GM21381 (cell line): Measurements from ENCODE around the gene GABPB1.

Experiments
- ATAC-seq: cut with Tn5 transposase; IDR thresholded peaks from one replicate; pipeline ENCODE4 v1.9.1; 2021; ENCODE audit warnings: mild to moderate bottlenecking, moderate library complexity; ENCODE audit not compliant: unreplicated experiment

The GABPB1 gene

GRCh38 chr15:50281427-50281826, 73.6 kb downstream of the GABPB1 start:
- ATAC-seq = no peak

GRCh38 chr15:50280271-50280670, 74.7 kb downstream of the GABPB1 start:
- ATAC-seq = no peak

- ATAC-seq = no peak
Measured at GRCh38 chr15:50278496-50278895, 76.5 kb downstream of the GABPB1 start.

- ATAC-seq = no peak
Measured at GRCh38 chr15:50277370-50277769, 77.6 kb downstream of the GABPB1 start.

- no peak for ATAC-seq
Measured at GRCh38 chr15:50275908-50276307, 79.1 kb downstream of the GABPB1 start.

- ATAC-seq = no peak
Measured at GRCh38 chr15:50275091-50275490, 79.9 kb downstream of the GABPB1 start.

- no peak for ATAC-seq
Measured at GRCh38 chr15:50267577-50267976, 87.4 kb downstream of the GABPB1 start.

GRCh38 chr15:50265620-50266019, 89.4 kb downstream of the GABPB1 start, which contains the start of gene HDC:
TSS of gene HDC (minus strand) at chr15:50265726. CDS start at chr15:50265623, 103 bp downstream.
- no peak for ATAC-seq

- no peak for ATAC-seq
Measured at GRCh38 chr15:50262533-50262932, 92.5 kb downstream of the GABPB1 start.

GRCh38 chr15:50261981-50262380, 93.0 kb downstream of the GABPB1 start:
- ATAC-seq = no peak

- ATAC-seq = peak; percentile 43
Measured at GRCh38 chr15:50260969-50261496, 94.0 kb downstream of the GABPB1 start.

GRCh38 chr15:50259276-50259675, 95.7 kb downstream of the GABPB1 start:
- no peak for ATAC-seq

- ATAC-seq = no peak
Measured at GRCh38 chr15:50257924-50258323, 97.1 kb downstream of the GABPB1 start.

- ATAC-seq = no peak
Measured at GRCh38 chr15:50257332-50257731, 97.7 kb downstream of the GABPB1 start.

- no peak for ATAC-seq
Measured at GRCh38 chr15:50256188-50257041, 98.6 kb downstream of the GABPB1 start.

GRCh38 chr15:50252556-50252955, 102.4 kb downstream of the GABPB1 start:
- no peak for ATAC-seq

GRCh38 chr15:50251638-50252182, 103.3 kb downstream of the GABPB1 start:
- no peak for ATAC-seq

- ATAC-seq = no peak
Measured at GRCh38 chr15:50250760-50251394, 104.1 kb downstream of the GABPB1 start.

GRCh38 chr15:50249704-50250103, 105.3 kb downstream of the GABPB1 start:
- ATAC-seq = no peak

- ATAC-seq = no peak
Measured at GRCh38 chr15:50248994-50249582, 105.9 kb downstream of the GABPB1 start.
